Measurements from ENCODE around the gene FLRT2.

The FLRT2 gene

DNA sequence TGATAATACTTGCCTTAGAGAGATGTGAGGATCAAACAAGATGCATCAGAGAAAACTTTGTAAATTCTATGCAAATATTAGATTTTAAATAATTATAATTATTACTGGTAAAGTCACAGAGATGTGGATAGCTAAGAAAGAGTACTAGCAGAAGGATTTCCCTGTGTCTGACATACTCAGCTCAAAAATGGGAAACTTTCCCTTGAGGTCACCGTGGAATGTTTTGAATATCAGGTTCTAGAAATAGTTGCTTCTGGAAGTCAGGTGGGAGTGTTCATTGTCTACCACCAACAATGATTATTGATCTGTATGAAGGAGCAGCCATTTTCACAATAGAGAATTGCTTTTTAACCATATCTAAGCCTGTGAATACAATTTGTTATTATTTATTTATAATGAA lies 71.7 kb downstream of the FLRT2 start:
- Histone ChIP-seq H3K27ac (ENCODE audit: low read depth, low read length) (no peak overlapping the region), H3K4me1 (ENCODE audit: control insufficient read depth in 5 of 5, insufficient read depth in 5 of 5, low read length in 5 of 5) (peaks cover 0 to 5% (median 0%) of the 10 kb centered on the region in 5 donors), H3K36me3 (ENCODE audit: control insufficient read depth in 5 of 5, insufficient read depth in 5 of 5, low read length in 5 of 5) (no peaks in the 10 kb centered on the region), H3K4me3 (ENCODE audit: low read depth in 1 of 5, low read length in 5 of 5) (no peak overlapping the region), H3K9ac (ENCODE audit: low read length in 5 of 5) (no peak overlapping the region), H3K9me3 (ENCODE audit: control insufficient read depth in 5 of 5, low read length in 5 of 5) (no peaks in the 10 kb centered on the region), H3K27me3 (ENCODE audit: control insufficient read depth in 5 of 5, insufficient read depth in 4 of 5, low read length in 5 of 5) (no peaks in the 10 kb centered on the region)

- Histone ChIP-seq H3K4me3 (ENCODE audit: low read depth in 1 of 5, low read length in 5 of 5) (no peak overlapping the region), H3K4me1 (ENCODE audit: control insufficient read depth in 5 of 5, insufficient read depth in 5 of 5, low read length in 5 of 5) (peaks cover 0 to 5% (median 0%) of the 10 kb centered on the region in 5 donors), H3K27me3 (ENCODE audit: control insufficient read depth in 5 of 5, insufficient read depth in 4 of 5, low read length in 5 of 5) (no peaks in the 10 kb centered on the region), H3K27ac (ENCODE audit: low read depth, low read length) (no peak overlapping the region), H3K9me3 (ENCODE audit: control insufficient read depth in 5 of 5, low read length in 5 of 5) (no peaks in the 10 kb centered on the region), H3K36me3 (ENCODE audit: control insufficient read depth in 5 of 5, insufficient read depth in 5 of 5, low read length in 5 of 5) (no peaks in the 10 kb centered on the region), H3K9ac (ENCODE audit: low read length in 5 of 5) (no peak overlapping the region)
These were observed 72.4 kb downstream of the FLRT2 start for GRCh38 chr14:85602345-85602744.

- no peaks in the 10 kb centered on the region for H3K9me3 ChIP-seq (ENCODE audit: control insufficient read depth in 5 of 5, low read length in 5 of 5)
- H3K4me1 ChIP-seq (ENCODE audit: control insufficient read depth in 5 of 5, insufficient read depth in 5 of 5, low read length in 5 of 5), result peaks cover 0 to 5% (median 0%) of the 10 kb centered on the region in 5 donors
- H3K4me3 ChIP-seq (ENCODE audit: low read depth in 1 of 5, low read length in 5 of 5), result no peak overlapping the region
- no peaks in the 10 kb centered on the region for H3K36me3 ChIP-seq (ENCODE audit: control insufficient read depth in 5 of 5, insufficient read depth in 5 of 5, low read length in 5 of 5)
- H3K9ac ChIP-seq (ENCODE audit: low read length in 5 of 5), result no peak overlapping the region
- no peaks in the 10 kb centered on the region for H3K27me3 ChIP-seq (ENCODE audit: control insufficient read depth in 5 of 5, insufficient read depth in 4 of 5, low read length in 5 of 5)
- H3K27ac ChIP-seq (ENCODE audit: low read depth, low read length), result no peak overlapping the region
These were observed 74.1 kb downstream of the FLRT2 start for GRCh38 chr14:85604021-85604420.

DNA sequence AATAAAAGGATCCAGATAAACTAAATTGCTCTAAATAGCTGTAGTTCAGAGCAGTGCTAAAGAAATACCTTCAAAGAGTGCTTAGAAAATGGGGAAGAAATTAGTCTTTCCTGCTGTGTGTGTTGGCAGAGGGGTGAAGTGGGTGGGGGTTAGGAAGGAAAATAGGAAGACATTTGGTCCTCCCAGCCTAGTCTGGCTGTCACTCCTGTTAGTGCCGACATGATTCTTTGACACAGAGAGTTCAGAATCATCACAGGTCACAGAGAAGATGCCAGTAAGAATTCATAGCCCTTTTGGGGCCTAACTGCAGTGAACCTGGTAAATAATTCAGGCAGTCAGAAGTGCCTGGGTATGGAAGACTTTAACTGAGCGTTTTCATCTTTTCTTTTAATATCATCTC lies 74.8 kb downstream of the FLRT2 start:
- Histone ChIP-seq H3K4me1 (ENCODE audit: control insufficient read depth in 5 of 5, insufficient read depth in 5 of 5, low read length in 5 of 5) (peaks cover 0 to 5% (median 0%) of the 10 kb centered on the region in 5 donors), H3K9ac (ENCODE audit: low read length in 5 of 5) (no peak overlapping the region), H3K36me3 (ENCODE audit: control insufficient read depth in 5 of 5, insufficient read depth in 5 of 5, low read length in 5 of 5) (no peaks in the 10 kb centered on the region), H3K4me3 (ENCODE audit: low read depth in 1 of 5, low read length in 5 of 5) (no peak overlapping the region), H3K27ac (ENCODE audit: low read depth, low read length) (no peak overlapping the region), H3K9me3 (ENCODE audit: control insufficient read depth in 5 of 5, low read length in 5 of 5) (no peaks in the 10 kb centered on the region), H3K27me3 (ENCODE audit: control insufficient read depth in 5 of 5, insufficient read depth in 4 of 5, low read length in 5 of 5) (no peaks in the 10 kb centered on the region)

- Histone ChIP-seq H3K27me3 (ENCODE audit: control insufficient read depth in 5 of 5, insufficient read depth in 4 of 5, low read length in 5 of 5) (no peaks in the 10 kb centered on the region), H3K36me3 (ENCODE audit: control insufficient read depth in 5 of 5, insufficient read depth in 5 of 5, low read length in 5 of 5) (no peaks in the 10 kb centered on the region), H3K27ac (ENCODE audit: low read depth, low read length) (no peak overlapping the region), H3K4me3 (ENCODE audit: low read depth in 1 of 5, low read length in 5 of 5) (no peak overlapping the region), H3K9me3 (ENCODE audit: control insufficient read depth in 5 of 5, low read length in 5 of 5) (no peaks in the 10 kb centered on the region), H3K4me1 (ENCODE audit: control insufficient read depth in 5 of 5, insufficient read depth in 5 of 5, low read length in 5 of 5) (peaks cover 0 to 5% (median 0%) of the 10 kb centered on the region in 5 donors), H3K9ac (ENCODE audit: low read length in 5 of 5) (no peak overlapping the region)
These were observed 77.7 kb downstream of the FLRT2 start for GRCh38 chr14:85607651-85608081.

- H3K9ac ChIP-seq (ENCODE audit: low read length in 5 of 5), result no peak overlapping the region
- H3K27me3 ChIP-seq (ENCODE audit: control insufficient read depth in 5 of 5, insufficient read depth in 4 of 5, low read length in 5 of 5), result no peaks in the 10 kb centered on the region
- H3K9me3 ChIP-seq (ENCODE audit: control insufficient read depth in 5 of 5, low read length in 5 of 5), result no peaks in the 10 kb centered on the region
- H3K27ac ChIP-seq (ENCODE audit: low read depth, low read length), result no peak overlapping the region
- no peaks in the 10 kb centered on the region for H3K36me3 ChIP-seq (ENCODE audit: control insufficient read depth in 5 of 5, insufficient read depth in 5 of 5, low read length in 5 of 5)
- H3K4me3 ChIP-seq (ENCODE audit: low read depth in 1 of 5, low read length in 5 of 5), result no peak overlapping the region
- peaks cover 0 to 3% (median 0%) of the 10 kb centered on the region in 5 donors for H3K4me1 ChIP-seq (ENCODE audit: control insufficient read depth in 5 of 5, insufficient read depth in 5 of 5, low read length in 5 of 5)
These were observed 83.6 kb downstream of the FLRT2 start for GRCh38 chr14:85613496-85613895.

GRCh38 chr14:85616386-85616885 lies 86.5 kb downstream of the FLRT2 start:
- H3K9ac ChIP-seq (ENCODE audit: low read length in 5 of 5), result no peak overlapping the region
- no peaks in the 10 kb centered on the region for H3K9me3 ChIP-seq (ENCODE audit: control insufficient read depth in 5 of 5, low read length in 5 of 5)
- peaks cover 0 to 3% (median 0%) of the 10 kb centered on the region in 5 donors for H3K4me1 ChIP-seq (ENCODE audit: control insufficient read depth in 5 of 5, insufficient read depth in 5 of 5, low read length in 5 of 5)
- no peaks in the 10 kb centered on the region for H3K27me3 ChIP-seq (ENCODE audit: control insufficient read depth in 5 of 5, insufficient read depth in 4 of 5, low read length in 5 of 5)
- no peak overlapping the region for H3K4me3 ChIP-seq (ENCODE audit: low read depth in 1 of 5, low read length in 5 of 5)
- H3K27ac ChIP-seq (ENCODE audit: low read depth, low read length), result no peak overlapping the region
- H3K36me3 ChIP-seq (ENCODE audit: control insufficient read depth in 5 of 5, insufficient read depth in 5 of 5, low read length in 5 of 5), result peaks cover 0 to 6% (median 5%) of the 10 kb centered on the region in 5 donors

DNA sequence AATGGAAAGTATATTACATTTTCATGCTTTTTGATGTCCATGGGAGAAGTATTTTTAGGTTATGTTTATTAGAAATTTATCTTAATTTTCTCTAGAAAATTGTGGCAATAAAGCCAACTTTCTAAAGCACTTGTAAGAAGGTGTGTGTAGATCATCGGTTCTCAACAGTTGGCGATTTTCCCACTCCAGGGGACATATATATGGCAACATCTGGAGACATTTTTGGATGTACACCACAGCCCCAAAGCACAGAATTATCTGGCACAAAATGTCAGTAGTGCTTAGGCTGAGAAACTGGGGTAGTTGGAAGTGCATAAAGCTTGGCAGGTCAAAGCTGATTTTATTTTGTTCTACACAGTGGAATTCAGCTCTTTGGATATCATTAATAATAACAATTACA lies 86.9 kb downstream of the FLRT2 start:
- Histone ChIP-seq H3K27ac (ENCODE audit: low read depth, low read length) (no peak overlapping the region), H3K9ac (ENCODE audit: low read length in 5 of 5) (no peak overlapping the region), H3K27me3 (ENCODE audit: control insufficient read depth in 5 of 5, insufficient read depth in 4 of 5, low read length in 5 of 5) (no peaks in the 10 kb centered on the region), H3K4me1 (ENCODE audit: control insufficient read depth in 5 of 5, insufficient read depth in 5 of 5, low read length in 5 of 5) (peaks cover 0 to 3% (median 0%) of the 10 kb centered on the region in 5 donors), H3K36me3 (ENCODE audit: control insufficient read depth in 5 of 5, insufficient read depth in 5 of 5, low read length in 5 of 5) (peaks cover 0 to 11% (median 8%) of the 10 kb centered on the region in 5 donors), H3K4me3 (ENCODE audit: low read depth in 1 of 5, low read length in 5 of 5) (no peak overlapping the region), H3K9me3 (ENCODE audit: control insufficient read depth in 5 of 5, low read length in 5 of 5) (no peaks in the 10 kb centered on the region)

- H3K9me3 ChIP-seq (ENCODE audit: control insufficient read depth in 5 of 5, low read length in 5 of 5), result no peaks in the 10 kb centered on the region
- peaks cover 0 to 20% (median 17%) of the 10 kb centered on the region in 5 donors for H3K36me3 ChIP-seq (ENCODE audit: control insufficient read depth in 5 of 5, insufficient read depth in 5 of 5, low read length in 5 of 5)
- H3K27ac ChIP-seq (ENCODE audit: low read depth, low read length), result no peak overlapping the region
- no peaks in the 10 kb centered on the region for H3K27me3 ChIP-seq (ENCODE audit: control insufficient read depth in 5 of 5, insufficient read depth in 4 of 5, low read length in 5 of 5)
- H3K4me3 ChIP-seq (ENCODE audit: low read depth in 1 of 5, low read length in 5 of 5), result no peak overlapping the region
- no peak overlapping the region for H3K9ac ChIP-seq (ENCODE audit: low read length in 5 of 5)
- H3K4me1 ChIP-seq (ENCODE audit: control insufficient read depth in 5 of 5, insufficient read depth in 5 of 5, low read length in 5 of 5), result peaks cover 0 to 3% (median 0%) of the 10 kb centered on the region in 5 donors
These were observed 87.8 kb downstream of the FLRT2 start for GRCh38 chr14:85617791-85618190.

DNA sequence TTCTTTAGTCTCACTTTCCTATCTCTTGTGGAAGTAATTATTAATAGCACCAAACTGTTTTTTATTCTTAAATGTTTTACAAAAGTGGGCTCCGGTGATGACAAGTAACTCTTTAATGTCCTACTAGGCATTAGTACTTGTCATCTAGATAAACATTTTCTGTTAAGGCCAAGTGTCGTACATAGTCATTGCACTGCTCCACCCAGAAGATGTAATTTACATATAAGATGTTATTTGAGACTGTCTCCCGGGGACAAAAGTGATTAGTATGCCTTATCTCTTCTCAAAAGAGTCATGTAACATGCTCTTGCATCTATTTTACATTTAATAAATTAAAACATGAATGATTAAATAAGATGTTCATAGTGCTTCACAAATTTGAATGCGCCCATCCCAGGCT lies 88.4 kb downstream of the FLRT2 start:
- Histone ChIP-seq H3K4me1 (ENCODE audit: control insufficient read depth in 5 of 5, insufficient read depth in 5 of 5, low read length in 5 of 5) (peaks cover 0 to 3% (median 0%) of the 10 kb centered on the region in 5 donors), H3K9ac (ENCODE audit: low read length in 5 of 5) (no peak overlapping the region), H3K36me3 (ENCODE audit: control insufficient read depth in 5 of 5, insufficient read depth in 5 of 5, low read length in 5 of 5) (peaks cover 0 to 26% (median 20%) of the 10 kb centered on the region in 5 donors), H3K9me3 (ENCODE audit: control insufficient read depth in 5 of 5, low read length in 5 of 5) (no peaks in the 10 kb centered on the region), H3K27ac (ENCODE audit: low read depth, low read length) (no peak overlapping the region), H3K27me3 (ENCODE audit: control insufficient read depth in 5 of 5, insufficient read depth in 4 of 5, low read length in 5 of 5) (no peaks in the 10 kb centered on the region), H3K4me3 (ENCODE audit: low read depth in 1 of 5, low read length in 5 of 5) (no peak overlapping the region)
